Panc1 (cell line): ENCODE results near the gene CDC42EP3.

Experiments used
- CTCF ChIP-seq: fragments of 450-650 bp; IDR thresholded peaks from 2 replicates; pipeline ENCODE4 v1.5.1; 2017; ENCODE audit warnings: mild to moderate bottlenecking
- REST ChIP-seq, 2 experiments: IDR thresholded peaks; 2 replicates each; pipeline ENCODE4 v1.6.1; 2011 to 2012; ENCODE audit warnings: low read depth in 2 of 2, control low read depth in 1 of 2, low read length in 1 of 2, mild to moderate bottlenecking in 1 of 2, moderate library complexity in 1 of 2; ENCODE audit not compliant: insufficient read depth in 1 of 2

DNA sequence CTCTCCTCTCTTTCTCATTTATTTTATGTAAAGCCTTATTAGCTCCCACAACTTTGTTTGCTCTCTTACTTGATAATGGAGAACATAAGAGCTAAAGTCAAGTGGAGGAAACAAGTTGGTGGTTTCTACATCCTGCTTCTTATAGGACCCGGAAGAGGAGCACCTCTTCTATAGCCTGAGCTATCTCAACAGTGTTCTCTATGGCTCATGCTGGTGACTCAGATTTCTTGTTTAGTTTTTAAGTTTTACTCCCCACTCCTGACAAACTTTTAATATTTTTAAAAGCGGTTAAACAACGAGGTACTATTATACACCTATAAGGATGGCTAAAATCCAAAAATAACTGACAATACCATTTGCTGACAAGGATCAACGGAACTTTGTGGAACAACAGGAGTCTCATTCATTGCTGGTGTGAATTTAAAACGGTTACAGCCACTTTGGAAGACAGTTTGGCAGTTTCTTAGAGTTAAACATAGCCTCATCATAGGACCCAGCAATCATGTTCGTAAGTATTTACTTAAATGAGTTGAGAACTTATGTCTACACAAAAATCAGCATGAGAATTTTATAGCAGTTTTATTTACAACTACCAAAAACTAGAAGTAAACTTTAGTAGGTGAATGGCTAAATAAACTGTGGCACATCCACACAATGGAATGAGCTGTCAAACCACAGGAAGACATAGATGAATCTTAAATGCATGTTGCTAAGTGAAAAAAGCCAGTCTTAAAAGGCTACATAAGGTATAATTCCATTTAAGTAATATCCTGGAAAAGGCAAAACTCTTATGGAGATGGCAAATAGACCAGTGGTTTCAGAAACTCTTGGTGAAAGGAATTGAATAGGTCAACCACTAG, 12.7 kb upstream of the CDC42EP3 start:
- no peak for TF ChIP-seq CTCF
- no peak for TF ChIP-seq REST (IDR thresholded peaks at IDR 0.05; ENCODE audit: insufficient read depth in 1 of 2, low read depth in 2 of 2, low read length in 1 of 2)
